Measurements from ENCODE around the gene ARMH3.
"Not testable (repeated sequence)": the region's sequence is repeated elsewhere in the genome, so short reads cannot be mapped to it uniquely, and the experiment has no call there.

Gene ARMH3, protein sequence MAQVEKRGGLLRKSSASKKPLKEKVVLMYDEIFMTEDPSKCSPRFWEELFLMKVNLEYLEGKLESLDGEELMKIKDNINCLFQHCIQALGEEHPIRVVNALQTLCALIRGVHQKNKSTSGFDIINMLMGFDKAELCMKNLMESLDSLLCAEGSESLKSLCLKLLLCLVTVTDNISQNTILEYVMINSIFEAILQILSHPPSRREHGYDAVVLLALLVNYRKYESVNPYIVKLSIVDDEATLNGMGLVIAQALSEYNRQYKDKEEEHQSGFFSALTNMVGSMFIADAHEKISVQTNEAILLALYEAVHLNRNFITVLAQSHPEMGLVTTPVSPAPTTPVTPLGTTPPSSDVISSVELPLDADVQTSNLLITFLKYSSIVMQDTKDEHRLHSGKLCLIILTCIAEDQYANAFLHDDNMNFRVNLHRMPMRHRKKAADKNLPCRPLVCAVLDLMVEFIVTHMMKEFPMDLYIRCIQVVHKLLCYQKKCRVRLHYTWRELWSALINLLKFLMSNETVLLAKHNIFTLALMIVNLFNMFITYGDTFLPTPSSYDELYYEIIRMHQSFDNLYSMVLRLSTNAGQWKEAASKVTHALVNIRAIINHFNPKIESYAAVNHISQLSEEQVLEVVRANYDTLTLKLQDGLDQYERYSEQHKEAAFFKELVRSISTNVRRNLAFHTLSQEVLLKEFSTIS

DNA sequence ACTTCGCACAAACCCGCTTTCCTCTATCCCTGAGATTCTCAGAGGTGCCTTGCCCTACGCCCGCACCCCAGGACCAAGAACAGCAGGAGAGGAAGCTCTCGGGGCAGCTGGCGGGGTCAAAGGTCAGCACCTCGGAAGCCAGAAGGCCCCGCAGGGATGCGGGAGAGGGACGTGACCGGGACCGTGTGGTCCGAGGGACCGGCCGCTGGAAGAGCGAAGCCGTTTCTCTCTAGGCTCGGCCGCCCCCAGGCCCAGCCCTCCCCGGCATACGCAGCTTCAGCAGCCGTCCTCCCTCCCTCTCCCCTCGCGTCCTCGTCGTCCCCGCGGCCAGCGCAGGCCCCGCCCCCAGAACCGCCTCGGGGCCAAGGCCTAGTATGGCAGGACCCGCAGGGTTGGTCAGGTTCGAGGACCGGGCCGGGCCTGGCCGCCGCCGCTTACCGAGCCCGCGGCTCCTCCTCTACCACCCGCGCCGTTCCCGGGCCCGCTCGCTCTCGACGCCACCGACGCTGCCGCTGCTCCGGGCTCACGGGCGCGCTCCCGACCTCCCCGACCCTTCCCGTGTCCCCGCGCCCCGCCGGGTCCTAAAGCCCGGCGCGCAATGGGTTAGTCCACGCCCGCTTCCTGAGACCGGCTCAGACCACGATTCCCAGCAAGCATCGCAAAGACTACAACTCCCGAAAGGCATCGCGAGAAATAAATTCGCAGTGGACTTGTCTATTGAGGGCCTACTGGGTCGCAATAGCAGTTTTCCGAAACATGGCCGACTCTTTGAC lies at the start of gene ARMH3:
ARMH3 (minus strand) TSS at position 527 of the 773 bp plus-strand sequence. CDS start 16,059 bp downstream, outside the sequence.
- DNase-seq (ENCODE audit: low spot score) = peak; percentile 94

DNA sequence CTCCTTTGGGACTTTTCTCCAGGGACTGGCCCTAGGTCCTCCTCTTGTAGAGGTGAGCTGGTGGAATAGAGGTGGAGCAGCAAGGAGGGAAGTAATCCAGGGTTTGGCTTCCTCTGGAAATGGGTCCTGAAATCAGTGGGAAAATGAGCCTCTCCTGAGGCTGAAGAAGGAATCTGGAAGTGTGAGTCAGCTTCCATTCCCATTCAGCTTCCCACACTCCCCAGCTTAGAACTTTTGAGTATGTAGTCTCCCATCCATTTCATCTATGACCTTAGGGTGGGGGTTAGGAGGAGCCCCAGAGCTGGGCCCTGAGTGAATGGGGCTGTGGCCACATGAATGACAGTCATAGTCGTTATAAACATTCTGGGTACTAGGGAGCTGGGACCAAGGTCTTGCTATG lies 46.4 kb upstream of the ARMH3 start:
- no peak for DNase-seq (ENCODE audit: low spot score)

DNA sequence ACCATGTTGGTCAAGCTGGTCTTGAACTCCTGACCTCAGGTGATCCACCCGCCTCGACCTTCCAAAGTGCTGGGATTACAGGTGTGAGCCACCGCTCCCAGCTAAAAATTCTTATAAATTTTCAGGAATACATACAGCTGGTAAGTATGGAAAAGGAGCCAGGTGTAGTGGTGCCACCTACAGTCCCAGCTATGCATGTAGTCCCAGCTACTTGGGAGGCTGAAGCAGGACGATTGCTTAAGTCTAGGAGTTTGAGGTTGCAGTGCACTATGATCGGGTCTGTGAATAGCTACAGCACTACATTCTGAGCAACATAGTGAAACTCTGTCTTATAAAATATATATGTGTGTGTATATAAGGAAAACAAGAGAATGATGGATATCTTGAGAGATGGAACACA lies 45.2 kb upstream of the ARMH3 start:
- DNase-seq (ENCODE audit: low spot score) = no peak

DNA sequence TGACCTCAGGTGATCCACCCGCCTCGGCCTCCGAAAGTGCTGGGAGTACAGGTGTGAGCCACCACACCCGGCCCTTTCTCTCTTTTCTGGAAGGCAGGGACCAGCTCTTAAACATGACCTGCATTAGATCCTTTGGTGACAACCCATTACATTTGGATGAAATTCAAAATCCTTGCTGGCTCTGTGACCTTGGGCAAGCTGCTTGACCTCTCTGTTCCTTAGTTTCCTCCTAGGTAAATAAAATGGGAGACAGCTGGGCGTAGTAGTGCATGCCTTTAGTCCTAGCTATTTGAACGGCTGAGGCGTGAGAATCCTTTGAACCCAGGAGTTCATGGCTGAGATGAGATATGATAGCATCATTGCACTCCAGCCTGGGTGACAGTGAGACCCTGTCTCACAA lies 40.5 kb upstream of the ARMH3 start:
- no peak for DNase-seq (ENCODE audit: low spot score)

DNA sequence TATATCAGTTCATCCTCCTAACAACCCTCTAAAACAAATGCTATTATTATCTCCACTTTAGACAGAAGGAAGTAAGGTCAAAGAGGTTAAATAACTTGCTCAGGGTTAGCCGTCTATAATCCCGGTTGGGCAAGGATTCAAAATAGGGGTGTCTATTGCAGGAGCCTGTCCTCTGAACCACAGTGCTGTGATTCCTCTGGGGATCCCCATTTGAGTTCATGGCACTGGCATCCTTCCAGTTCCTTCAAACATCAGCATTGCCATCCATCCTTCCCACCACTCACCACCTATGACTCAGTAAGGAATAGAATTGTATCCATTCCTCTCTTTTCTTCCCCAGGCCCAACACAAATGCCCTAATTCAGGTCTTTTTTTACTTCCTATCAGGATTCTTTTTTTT lies 34.8 kb upstream of the ARMH3 start:
- peak; percentile 20 for DNase-seq (ENCODE audit: low spot score)

DNA sequence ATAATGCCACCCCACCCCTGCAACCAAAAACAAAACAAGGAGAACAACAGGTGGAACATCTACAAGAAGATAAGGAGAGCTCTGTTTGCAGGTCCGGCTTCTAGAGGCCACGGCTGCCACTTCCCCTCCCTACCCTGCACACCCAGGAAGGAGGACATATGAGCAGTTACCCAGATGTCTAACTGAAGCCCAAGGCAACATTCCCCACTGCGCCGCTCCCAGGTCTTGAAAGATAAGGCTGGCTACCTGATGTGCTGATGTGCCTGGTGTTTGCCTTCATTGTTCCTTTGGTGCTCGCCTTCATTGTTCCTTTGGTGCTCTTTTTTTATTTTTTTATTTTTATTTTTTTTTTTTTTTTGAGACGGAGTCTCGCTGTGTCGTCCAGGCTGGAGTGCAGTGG lies 30.2 kb upstream of the ARMH3 start:
- no peak for DNase-seq (ENCODE audit: low spot score)

DNA sequence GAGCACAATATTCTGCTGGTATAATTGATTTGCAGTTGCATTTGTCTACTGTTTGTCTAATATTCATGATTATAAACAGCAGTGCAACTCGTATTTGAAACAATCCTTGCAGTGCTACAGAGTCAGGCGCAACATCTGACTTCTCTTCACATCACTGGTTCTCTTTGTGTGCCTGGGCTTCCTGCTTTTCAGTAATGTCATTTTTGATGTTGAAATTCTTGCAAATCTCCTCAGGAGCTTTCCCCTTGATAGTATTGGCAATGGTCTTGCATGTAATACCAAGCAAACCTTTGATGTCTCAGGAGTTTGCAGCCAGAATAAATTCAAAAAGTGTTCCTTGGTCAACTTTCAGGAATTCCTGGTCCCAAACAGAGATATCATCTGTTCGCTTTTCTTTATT lies 29.4 kb upstream of the ARMH3 start:
- no peak for DNase-seq (ENCODE audit: low spot score)

DNA sequence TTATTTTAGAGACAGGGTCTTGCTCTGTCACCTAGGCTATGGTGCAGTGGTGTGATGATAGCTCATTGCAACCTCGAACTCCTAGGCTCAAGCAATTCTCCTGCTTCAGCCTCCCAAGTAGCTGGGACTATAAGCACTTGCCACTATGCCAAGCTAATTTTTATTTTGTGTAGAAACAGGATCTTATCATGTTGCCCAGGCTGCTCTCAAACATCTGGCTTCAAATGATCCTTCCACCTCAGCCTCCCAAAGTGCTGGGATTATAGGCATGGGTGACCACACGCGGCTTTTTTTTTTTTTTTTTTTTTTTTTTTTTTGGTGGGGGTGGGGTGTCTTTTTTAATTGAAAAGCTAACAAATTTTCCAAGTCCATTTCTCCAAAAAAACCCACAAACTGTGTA lies 27.6 kb upstream of the ARMH3 start:
- no peak for DNase-seq (ENCODE audit: low spot score)

DNA sequence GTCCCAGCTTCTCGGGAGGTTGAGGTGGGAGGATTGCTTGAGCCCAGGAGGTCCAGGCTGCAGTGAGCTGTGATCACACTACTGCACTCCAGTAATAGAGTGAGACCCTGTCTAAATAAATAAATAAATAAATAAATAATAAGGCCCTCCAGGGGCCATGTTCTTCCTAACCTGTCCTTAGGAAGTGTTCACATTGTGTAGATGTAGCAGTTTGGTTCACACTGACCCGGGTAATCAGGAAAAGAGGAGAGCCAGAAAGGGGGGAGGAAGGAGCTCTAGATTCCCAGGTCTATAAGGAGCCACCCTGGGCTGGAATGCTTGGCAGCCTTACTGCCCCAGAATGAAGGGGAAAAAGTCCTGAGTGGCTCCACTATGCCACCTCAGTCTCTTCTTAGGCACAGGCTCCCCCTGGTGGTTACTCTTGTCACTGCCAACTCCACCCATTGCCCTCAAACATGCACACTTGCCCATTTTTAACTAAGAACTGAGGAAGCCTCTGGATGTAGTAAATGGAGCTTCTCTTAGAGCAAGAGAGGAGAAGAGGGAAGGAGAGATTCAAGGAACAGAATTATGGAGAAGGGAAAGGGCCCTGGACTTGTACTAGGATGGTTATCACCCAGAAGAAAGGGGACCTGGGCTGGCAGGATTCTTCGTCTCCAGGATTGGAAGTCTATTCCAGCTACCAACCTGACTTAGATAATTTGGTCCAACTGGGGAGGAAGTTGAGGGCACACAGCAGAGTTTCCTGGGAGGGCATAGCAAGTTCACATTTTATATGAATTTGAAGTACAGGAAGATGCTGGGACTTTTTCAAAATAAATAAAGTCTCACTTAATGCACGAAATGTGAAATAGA lies 16.9 kb upstream of the ARMH3 start:
- DNase-seq (ENCODE audit: low spot score) = peak; percentile 40

DNA sequence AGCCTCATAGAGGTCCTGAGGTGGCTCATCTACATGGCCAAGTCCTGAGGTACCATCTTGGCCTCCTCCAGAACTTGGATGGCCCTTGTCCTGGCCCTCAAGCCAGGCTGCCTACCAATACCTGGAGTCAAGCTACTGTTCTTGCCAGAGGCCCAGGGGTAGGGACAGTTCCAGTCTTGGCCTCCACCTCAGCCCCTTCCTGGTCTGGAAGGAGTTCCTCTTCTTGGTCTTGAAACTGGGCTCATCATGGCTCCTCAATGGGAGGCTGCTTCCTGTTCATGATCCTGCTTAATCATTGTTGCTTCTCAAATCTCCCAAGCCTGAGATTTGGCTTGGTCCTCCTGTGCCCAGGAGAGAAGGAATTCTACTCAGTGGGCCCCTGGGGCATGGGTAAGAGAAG lies 13.1 kb upstream of the ARMH3 start:
- DNase-seq (ENCODE audit: low spot score) = no peak

DNA sequence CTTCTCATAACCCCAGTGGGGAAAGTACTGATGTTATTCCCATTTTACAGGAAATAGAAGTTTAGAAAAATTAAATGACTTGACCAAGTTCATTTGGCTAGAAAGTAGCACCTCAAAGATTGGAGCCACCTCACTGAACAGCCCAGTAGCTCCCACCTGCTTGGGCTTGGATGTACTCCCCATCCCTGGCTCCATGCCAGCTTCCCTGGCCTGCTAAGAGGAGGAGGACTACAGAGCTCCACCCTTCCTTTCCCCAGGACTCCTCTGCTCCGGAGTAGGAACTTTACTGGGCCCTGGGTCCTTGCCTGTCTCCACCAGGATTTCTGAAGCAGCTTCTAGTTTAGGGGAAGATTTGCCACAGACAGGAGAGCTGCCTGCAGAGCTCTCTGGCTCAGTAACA lies 12.2 kb upstream of the ARMH3 start:
- DNase-seq (ENCODE audit: low spot score) = no peak

DNA sequence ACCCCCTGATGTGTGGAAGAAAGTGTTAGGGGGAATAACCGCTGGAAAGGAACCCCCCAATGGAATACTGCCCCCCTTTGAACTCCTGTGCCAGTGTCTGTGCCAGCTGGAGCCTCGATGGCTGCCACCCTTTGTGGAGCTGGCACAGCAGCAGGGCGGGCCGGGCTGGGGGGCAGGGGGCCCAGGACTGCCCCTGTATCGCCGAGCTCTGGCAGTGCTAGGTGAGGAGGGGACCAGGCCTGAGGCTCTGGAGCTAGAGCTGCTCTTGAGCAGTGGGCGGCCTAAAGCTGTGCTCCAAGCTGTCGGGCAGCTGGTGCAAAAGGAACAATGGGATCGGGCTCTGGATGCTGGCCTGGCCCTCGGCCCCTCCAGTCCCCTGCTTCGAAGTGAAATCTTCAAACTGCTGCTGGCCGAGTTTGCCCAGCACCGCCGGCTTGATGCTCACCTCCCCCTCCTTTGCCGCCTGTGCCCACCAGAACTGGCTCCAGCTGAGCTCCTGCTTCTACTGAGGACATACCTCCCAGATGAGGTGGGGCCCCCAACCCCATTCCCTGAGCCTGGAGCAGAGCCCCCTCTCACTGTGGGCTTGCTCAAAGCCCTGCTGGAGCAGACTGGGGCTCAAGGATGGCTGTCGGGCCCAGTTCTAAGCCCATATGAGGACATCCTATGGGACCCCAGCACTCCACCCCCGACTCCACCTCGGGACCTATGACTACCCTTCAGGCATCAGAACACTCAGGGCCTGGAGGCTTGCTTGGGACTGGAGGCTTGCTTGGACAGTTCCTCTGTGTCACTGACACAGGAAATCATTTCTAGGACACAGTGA lies 11.3 kb upstream of the ARMH3 start:
- no peak for DNase-seq (ENCODE audit: low spot score)

DNA sequence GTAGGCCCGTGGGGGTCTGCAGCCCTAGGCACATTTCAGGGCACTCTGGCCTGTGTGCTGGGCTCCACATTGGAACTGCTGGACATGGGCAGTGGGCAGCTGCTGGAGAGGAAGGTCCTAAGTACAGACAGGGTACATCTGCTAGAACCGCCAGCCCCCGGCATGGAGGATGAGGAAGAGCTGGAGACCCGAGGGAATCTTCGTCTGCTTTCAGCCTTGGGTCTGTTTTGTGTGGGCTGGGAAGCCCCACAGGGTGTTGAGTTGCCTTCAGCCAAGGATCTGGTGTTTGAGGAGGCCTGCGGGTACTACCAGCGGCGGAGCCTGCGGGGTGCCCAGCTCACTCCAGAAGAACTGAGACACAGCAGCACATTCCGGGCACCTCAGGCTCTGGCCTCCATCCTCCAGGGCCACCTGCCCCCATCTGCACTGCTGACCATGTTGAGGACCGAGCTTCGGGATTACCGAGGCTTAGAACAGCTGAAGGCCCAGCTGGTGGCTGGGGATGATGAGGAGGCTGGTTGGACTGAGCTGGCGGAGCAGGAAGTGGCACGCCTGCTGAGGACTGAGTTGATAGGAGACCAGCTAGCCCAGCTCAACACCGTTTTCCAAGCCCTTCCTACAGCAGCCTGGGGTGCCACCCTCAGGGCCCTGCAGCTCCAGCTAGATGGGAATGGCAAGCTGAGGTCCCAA lies 10.6 kb upstream of the ARMH3 start:
- no peak for DNase-seq (ENCODE audit: low spot score)

DNA sequence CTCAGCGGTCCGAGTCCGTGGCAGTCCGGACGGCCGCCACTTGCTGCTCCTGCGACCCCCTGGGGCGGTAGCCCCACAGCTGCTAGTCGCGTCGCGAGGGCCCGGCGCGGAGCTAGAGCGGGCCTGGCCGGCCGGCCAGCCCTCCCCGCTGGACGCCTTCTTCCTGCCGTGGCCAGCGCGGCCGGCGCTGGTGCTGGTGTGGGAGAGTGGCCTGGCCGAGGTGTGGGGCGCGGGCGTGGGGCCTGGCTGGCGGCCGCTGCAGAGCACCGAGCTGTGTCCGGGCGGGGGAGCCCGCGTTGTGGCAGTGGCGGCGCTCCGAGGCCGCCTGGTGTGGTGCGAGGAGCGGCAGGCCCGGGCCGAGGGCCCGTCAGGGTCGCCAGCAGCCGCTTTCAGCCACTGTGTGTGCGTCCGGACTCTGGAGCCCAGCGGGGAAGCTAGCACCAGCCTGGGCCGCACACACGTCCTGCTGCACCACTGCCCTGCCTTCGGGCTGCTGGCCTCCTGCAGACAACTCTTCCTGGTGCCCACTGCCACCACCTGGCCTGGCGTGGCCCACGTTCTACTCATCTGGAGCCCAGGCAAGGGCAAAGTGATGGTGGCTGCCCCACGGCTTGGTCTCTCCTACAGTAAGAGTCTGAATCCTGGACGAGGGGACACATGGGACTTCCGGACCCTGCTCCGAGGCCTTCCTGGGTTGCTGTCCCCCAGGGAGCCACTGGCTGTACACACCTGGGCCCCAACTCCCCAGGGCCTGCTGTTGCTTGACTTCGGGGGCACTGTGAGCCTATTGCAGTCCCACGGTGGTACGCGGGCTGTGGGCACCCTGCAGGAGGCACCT lies 9.8 kb upstream of the ARMH3 start:
- DNase-seq (ENCODE audit: low spot score) = no peak

DNA sequence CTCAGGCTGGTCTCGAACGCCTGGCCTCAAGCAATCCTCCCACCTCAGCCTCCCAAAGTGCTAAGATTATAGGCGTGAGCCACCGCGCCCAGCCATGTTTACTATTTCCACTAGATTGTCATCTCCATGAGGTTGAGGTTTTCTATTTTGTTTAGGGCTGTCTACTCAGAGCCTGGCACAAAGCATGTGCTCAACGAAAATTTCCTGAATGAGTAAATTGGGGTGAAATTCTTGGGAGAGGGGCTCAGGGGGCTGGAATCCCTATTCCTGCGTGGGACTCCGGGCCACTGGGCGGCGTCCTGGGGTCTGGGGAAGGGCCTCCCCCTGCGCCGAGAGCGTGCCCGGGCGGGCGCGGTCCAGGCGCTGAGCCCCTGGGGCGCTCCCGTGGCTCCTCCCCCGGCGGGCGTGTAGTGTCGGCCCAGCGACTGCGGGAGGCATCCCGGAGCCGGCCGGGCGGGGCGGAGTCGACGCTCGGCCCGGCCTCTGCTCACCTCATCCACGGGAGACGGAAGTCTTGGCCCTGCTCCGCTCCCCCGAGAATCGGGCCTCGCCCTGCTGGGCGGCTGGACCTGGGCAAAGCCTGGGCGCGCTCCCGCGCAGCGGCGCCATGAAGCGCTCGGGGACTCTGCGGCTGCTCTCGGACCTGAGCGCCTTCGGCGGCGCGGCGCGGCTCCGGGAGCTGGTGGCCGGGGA lies 9.0 kb upstream of the ARMH3 start, which contains the start of gene HPS6:
HPS6 (plus strand) TSS at position 482 of the 693 bp plus-strand sequence; CDS start at position 608, 126 bp downstream.
- peak; percentile 67 for DNase-seq (ENCODE audit: low spot score)

DNA sequence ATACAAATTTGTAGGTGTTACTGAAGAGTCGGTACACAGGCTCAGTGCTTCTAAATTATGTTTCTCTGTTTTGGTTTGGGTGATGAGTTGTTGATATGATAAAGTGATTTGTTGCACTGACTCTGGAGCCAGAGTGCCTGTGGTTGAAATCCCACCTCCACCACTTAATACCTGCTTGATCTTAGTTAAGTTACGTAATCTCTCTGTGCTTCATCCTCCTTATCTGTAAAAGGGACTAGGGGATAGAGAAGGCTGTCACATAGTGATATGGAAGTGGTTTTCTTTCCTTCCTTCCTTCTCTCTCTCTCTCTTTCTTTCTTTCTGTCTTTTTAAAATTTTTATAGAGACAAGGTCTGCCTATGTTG lies 8.5 kb upstream of the ARMH3 start:
- DNase-seq (ENCODE audit: low spot score) = no peak

DNA sequence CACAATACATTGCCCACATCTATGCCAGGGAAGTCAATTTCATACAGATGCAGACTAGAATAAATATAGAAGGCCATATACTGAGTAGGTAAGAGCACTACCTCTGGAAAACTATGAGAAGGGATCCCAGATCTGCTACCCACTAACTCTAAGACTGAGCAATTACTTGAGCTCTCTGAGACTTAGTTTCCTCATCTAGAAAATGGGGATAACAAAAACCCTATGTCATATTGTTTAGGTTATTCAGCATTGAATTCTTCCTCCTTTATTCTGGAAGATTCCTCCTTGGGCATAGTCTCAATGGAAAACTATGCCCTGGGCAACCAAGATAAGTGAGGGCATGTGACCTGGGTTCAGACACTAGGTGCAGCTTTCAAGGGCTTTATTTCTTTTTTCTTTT lies 4.0 kb upstream of the ARMH3 start:
- DNase-seq (ENCODE audit: low spot score) = no peak

DNA sequence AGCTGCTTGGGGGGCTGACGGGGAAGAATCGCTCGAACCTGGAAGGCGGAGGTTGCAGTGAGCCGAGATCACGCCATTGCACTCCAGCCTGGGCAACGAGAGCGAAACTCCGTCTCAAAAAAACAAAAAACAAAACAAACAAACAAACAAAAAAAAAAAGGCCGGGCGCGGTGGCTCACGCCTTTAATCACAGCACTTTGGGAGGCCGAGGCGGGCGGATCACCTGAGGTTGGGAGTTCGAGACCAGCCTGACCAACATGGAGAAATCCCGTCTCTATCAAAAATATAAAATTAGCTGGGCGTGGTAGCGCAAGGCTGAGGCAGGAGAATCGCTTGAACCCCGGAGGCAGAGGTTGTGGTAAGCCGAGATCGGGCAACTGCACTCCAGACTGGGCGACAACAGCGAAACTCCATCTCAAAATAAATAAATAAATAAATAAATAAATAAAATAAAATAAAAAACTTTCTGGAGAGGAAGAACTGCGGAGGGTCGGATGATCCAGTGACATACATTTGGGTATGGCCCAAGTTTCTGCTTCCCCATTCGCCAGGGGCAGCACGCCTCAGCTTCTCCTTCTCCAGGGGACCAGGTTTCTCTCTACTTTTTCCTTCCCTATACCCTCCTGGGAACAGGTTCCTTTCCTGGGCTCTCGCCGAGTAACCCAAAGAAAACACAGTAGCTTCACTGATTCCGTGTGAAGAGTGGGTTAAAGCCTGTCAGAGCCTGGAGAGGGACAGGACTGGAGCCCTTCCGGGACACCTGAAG lies 909 bp downstream of the ARMH3 start:
- not testable (repeated sequence) for DNase-seq (ENCODE audit: low spot score)
